CD14-positive monocyte (primary cell): Measurements from ENCODE around the gene ADAM11. TPM values are rescaled to one million over a fixed set of nuclear protein-coding genes. Genes with fewer than 3 reads are reported as not detected.

Source experiments
- DNase-seq, 3 donors: peaks; one replicate each; pipeline ENCODE4 v3.0.0-alpha.2; 2011 to 2022
- H2AFZ ChIP-seq: 2 replicates; pipeline ENCODE4 v1.6.0; 2012; ENCODE audit warnings: mild to moderate bottlenecking, low read depth, low read length, inconsistent platforms; ENCODE audit not compliant: insufficient read depth, poor library complexity, severe bottlenecking
- H3K27ac ChIP-seq, 2 donors: 1 replicate in 1 of 2; 2 replicates in 1 of 2; pipeline ENCODE4 v1.5.1; 2012 to 2013; ENCODE audit warnings: low read length in 2 of 2, control low read depth in 1 of 2, inconsistent platforms in 1 of 2, low read depth in 1 of 2, mild to moderate bottlenecking in 1 of 2
- H3K27me3 ChIP-seq, 2 donors: one replicate each; pipeline versions ENCODE4 v1.6.0 to v1.6.1; 2011 to 2013; ENCODE audit warnings: low read length in 2 of 2; ENCODE audit not compliant: control insufficient read depth in 2 of 2, insufficient read depth in 2 of 2
- H3K36me3 ChIP-seq, 2 donors: replicated peaks in 1 of 2; 1 replicate in 1 of 2; 2 replicates in 1 of 2; pipeline versions ENCODE4 v1.5.1 to v1.6.1; 2012 to 2013; ENCODE audit warnings: low read length in 2 of 2, control low read depth in 1 of 2, inconsistent platforms in 1 of 2, mild to moderate bottlenecking in 1 of 2; ENCODE audit not compliant: insufficient read depth in 2 of 2, control insufficient read depth in 1 of 2
- H3K4me1 ChIP-seq, 2 donors: 1 replicate in 1 of 2; 2 replicates in 1 of 2; pipeline versions ENCODE4 v1.5.1 to v1.6.1; 2012 to 2013; ENCODE audit warnings: low read length in 2 of 2, control low read depth in 1 of 2, inconsistent platforms in 1 of 2, mild to moderate bottlenecking in 1 of 2, moderate library complexity in 1 of 2; ENCODE audit not compliant: insufficient read depth in 2 of 2, control insufficient read depth in 1 of 2
- H3K4me2 ChIP-seq: replicated peaks from 2 replicates; pipeline ENCODE3; 2012; ENCODE audit warnings: low read length, moderate library complexity, mild to moderate bottlenecking; ENCODE audit not compliant: poor library complexity, severe bottlenecking; ENCODE audit errors: extremely low read depth
- H3K4me3 ChIP-seq, 3 experiments: fragments of 200-600 bp in 1 of 3; sonication (generic) in 1 of 3; replicated peaks in 1 of 3; 1 replicate in 2 of 3; 2 replicates in 1 of 3; pipeline ENCODE4 v1.5.1; 2011 to 2013; ENCODE audit warnings: low read length in 3 of 3, mild to moderate bottlenecking in 3 of 3, control low read depth in 2 of 3, low read depth in 2 of 3, inconsistent platforms in 1 of 3, moderate library complexity in 1 of 3
- H3K79me2 ChIP-seq: 2 replicates; pipeline ENCODE4 v1.6.0; 2012; ENCODE audit warnings: mild to moderate bottlenecking, control low read depth, inconsistent platforms, low read length, moderate library complexity; ENCODE audit not compliant: insufficient read depth
- H3K9ac ChIP-seq: 2 replicates; pipeline ENCODE4 v1.6.0; 2017; ENCODE audit warnings: low read length, mild to moderate bottlenecking; ENCODE audit not compliant: insufficient read depth, poor library complexity, severe bottlenecking
- H3K9me3 ChIP-seq, 2 donors: replicated peaks in 1 of 2; 1 replicate in 1 of 2; 2 replicates in 1 of 2; pipeline versions ENCODE4 v1.5.1 to v1.6.1; 2012 to 2013; ENCODE audit warnings: low read length in 2 of 2, control low read depth in 1 of 2; ENCODE audit not compliant: control insufficient read depth in 1 of 2, insufficient read depth in 1 of 2
- H4K20me1 ChIP-seq: 2 replicates; pipeline ENCODE4 v1.6.0; 2012; ENCODE audit warnings: mild to moderate bottlenecking, low read length, control low read depth, moderate library complexity; ENCODE audit not compliant: insufficient read depth
- H3K27ac Mint-ChIP-seq, 7 donors: one replicate each; pipeline ENCODE4 v1.8.0; 2020; ENCODE audit warnings: mild to moderate bottlenecking in 7 of 7, mixed read lengths in 7 of 7, moderate library complexity in 6 of 7, inconsistent platforms in 2 of 7
- H3K27me3 Mint-ChIP-seq, 3 donors: one replicate each; pipeline ENCODE4 v1.8.0; 2021 to 2022; ENCODE audit warnings: low read depth in 3 of 3, mild to moderate bottlenecking in 3 of 3, mixed read lengths in 3 of 3, moderate library complexity in 3 of 3, inconsistent platforms in 1 of 3
- H3K36me3 Mint-ChIP-seq, 2 donors: one replicate each; pipeline ENCODE4 v1.8.0; 2020; ENCODE audit warnings: mixed read lengths in 2 of 2, inconsistent platforms in 1 of 2, mild to moderate bottlenecking in 1 of 2
- H3K4me1 Mint-ChIP-seq: one replicate; pipeline ENCODE4 v1.8.0; 2020; ENCODE audit warnings: mild to moderate bottlenecking, mixed read lengths
- H3K4me3 Mint-ChIP-seq, 2 donors: one replicate each; pipeline ENCODE4 v1.8.0; 2020; ENCODE audit warnings: mild to moderate bottlenecking in 2 of 2, mixed read lengths in 2 of 2, moderate library complexity in 1 of 2
- H3K9me3 Mint-ChIP-seq, 7 donors: one replicate each; pipeline ENCODE4 v1.8.0; 2020 to 2022; ENCODE audit warnings: mixed read lengths in 7 of 7, mild to moderate bottlenecking in 6 of 7, moderate library complexity in 6 of 7, inconsistent platforms in 2 of 7
- WGBS: methylation state at CpG from one replicate; pipeline ENCODE4 v1.1.5; 2013; ENCODE audit warnings: missing lambda C conversion rate; ENCODE audit not compliant: insufficient coverage; 5-methylcytosine and 5-hydroxymethylcytosine counted together
- intact Hi-C, 2 donors: fragments of 100-400 bp; cut with micrococcal nuclease; formaldehyde crosslinking; loops; one replicate each; pipeline versions ENCODE4 v1.15.0 to v1.15.1; 2023
- polyA plus RNA-seq, 3 donors: library from polyadenylated mRNA; depleted of rRNA in 1 of 3; unstranded in 2 of 3; stranded (reverse) in 1 of 3; fragments of 300-500 nt in 2 of 3; fragments of >200 nt in 1 of 3; fragmentation: Illumina TruSeq in 2 of 3; gene quantifications; 1 replicate in 2 of 3; 2 replicates in 1 of 3; pipeline ENCODE4 v1.2.3, GENCODE V29; 2012 to 2021
- TF ChIP-seq, protein P1 (sequence below): fragments of 200-600 bp; IDR thresholded peaks from one replicate; pipeline ENCODE4 v1.8.0; 2022; ENCODE audit warnings: antibody characterized with exemption, mild to moderate bottlenecking

ADAM11 gene
- polyA plus RNA-seq, 3 donors, result 0.19 TPM; not detected in 2

GRCh38 chr17:44757045-44757917 is 1.5 kb upstream of the ADAM11 start:
- Histone ChIP-seq H3K9ac (no peak overlapping the region), H3K4me1 (peaks cover 5 to 8% of the 10 kb centered on the region in 2 donors), H3K36me3 (no peaks in the 10 kb centered on the region), H2AFZ (no peak overlapping the region), H3K27ac (no peak overlapping the region), H3K9me3 (peaks cover 0 to 6% of the 10 kb centered on the region in 2 donors), H3K27me3 (peaks cover 22 to 35% of the 10 kb centered on the region in 2 donors), H3K4me3 (no peak overlapping the region), H3K79me2 (no peaks in the 10 kb centered on the region), H3K4me2 (no peak overlapping the region), H4K20me1 (no peaks in the 10 kb centered on the region)
- 80% methylated on average over 7 of the region's 10 CpGs for WGBS
- Mint-ChIP-seq H3K36me3 (no peaks in the 10 kb centered on the region), H3K4me1 (peaks cover 2% of the 10 kb centered on the region), H3K4me3 (peak overlapping the region in 1 of 2 donors; percentile 46), H3K27ac (peak overlapping the region in 2 of 7 donors; percentile 27 to 67), H3K9me3 (peaks cover 0 to 9% (median 0%) of the 10 kb centered on the region in 7 donors), H3K27me3 (peaks cover 40 to 51% (median 43%) of the 10 kb centered on the region in 3 donors)
- TF ChIP-seq, protein P1, sequence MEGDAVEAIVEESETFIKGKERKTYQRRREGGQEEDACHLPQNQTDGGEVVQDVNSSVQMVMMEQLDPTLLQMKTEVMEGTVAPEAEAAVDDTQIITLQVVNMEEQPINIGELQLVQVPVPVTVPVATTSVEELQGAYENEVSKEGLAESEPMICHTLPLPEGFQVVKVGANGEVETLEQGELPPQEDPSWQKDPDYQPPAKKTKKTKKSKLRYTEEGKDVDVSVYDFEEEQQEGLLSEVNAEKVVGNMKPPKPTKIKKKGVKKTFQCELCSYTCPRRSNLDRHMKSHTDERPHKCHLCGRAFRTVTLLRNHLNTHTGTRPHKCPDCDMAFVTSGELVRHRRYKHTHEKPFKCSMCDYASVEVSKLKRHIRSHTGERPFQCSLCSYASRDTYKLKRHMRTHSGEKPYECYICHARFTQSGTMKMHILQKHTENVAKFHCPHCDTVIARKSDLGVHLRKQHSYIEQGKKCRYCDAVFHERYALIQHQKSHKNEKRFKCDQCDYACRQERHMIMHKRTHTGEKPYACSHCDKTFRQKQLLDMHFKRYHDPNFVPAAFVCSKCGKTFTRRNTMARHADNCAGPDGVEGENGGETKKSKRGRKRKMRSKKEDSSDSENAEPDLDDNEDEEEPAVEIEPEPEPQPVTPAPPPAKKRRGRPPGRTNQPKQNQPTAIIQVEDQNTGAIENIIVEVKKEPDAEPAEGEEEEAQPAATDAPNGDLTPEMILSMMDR, result no peak
- intact Hi-C loops, result no loop called here
- peak in 1 of 3 donors; percentile 2 for DNase-seq

- H3K27ac Mint-ChIP-seq, result peak overlapping the region in 1 of 7 donors; percentile 67
- Histone ChIP-seq H3K4me3 (no peak overlapping the region), H3K4me2 (no peak overlapping the region), H3K27ac (no peak overlapping the region), H2AFZ (no peak overlapping the region), H3K36me3 (no peaks in the 10 kb centered on the region), H3K9me3 (peaks cover 0 to 6% of the 10 kb centered on the region in 2 donors), H4K20me1 (no peaks in the 10 kb centered on the region), H3K9ac (no peak overlapping the region), H3K79me2 (no peaks in the 10 kb centered on the region), H3K4me1 (peaks cover 5 to 8% of the 10 kb centered on the region in 2 donors), H3K27me3 (peaks cover 22 to 35% of the 10 kb centered on the region in 2 donors)
- H3K4me3 Mint-ChIP-seq, result peak overlapping the region; percentile 27 to 37
- H3K4me1 Mint-ChIP-seq, result peaks cover 2% of the 10 kb centered on the region
- TF ChIP-seq, protein P1, result no peak
- peaks cover 0 to 9% (median 0%) of the 10 kb centered on the region in 7 donors for H3K9me3 Mint-ChIP-seq
- no peaks in the 10 kb centered on the region for H3K36me3 Mint-ChIP-seq
- intact Hi-C loops, result no loop called here
- peaks cover 41 to 51% (median 43%) of the 10 kb centered on the region in 3 donors for H3K27me3 Mint-ChIP-seq
- DNase-seq, result peak in 1 of 3 donors; percentile 2
- WGBS, result 26% methylated on average over 4 of the region's 5 CpGs
Measured at GRCh38 chr17:44757918-44758413, 822 bp upstream of the ADAM11 start.
